HuH-7.5 (cell line): ENCODE data around the gene AP2A2.
"Not testable (repeated sequence)": the region's sequence is repeated elsewhere in the genome, so short reads cannot be mapped to it uniquely, and the experiment has no call there.

ENCODE experiments used
- DNase-seq: peaks from one replicate; pipeline ENCODE4 v3.0.0; 2011; ENCODE audit warnings: low spot score

Gene AP2A2

DNA sequence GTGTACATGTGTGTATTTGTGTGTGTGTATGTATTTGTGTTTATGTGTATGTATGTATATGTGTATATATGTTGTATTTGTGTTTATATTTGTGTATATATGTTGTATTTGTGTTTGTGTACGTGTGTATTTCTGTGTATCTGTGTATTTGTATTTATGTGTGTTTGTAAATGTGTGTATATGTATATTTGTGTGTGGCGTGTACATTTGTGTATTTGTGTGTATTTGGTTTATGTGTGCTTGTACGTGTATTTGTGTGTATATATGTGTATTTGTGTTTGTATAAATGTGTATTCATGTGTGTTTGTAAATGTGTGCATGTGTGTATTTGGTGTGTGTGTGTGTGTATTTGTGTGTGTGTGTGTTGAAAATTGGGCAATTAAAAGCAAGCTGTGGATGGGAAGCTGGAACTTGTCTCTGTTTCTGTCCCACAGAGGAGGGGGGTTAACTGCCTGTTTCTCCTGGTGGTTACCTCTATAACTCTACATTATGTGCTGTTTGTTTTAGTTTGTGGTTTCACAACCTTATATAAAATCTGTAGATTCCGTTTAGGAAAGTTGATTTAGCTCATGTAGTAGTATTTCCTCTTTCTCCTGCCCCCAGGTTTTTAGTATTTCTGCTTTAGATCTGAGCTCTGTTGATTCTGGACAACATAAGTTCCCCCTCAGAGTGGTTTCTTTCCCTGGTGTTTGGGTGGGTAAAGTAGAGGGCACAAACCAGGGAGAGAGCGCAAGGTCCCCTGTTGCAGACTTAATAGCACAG is 28.9 kb downstream of the AP2A2 start:
- no peak for DNase-seq

DNA sequence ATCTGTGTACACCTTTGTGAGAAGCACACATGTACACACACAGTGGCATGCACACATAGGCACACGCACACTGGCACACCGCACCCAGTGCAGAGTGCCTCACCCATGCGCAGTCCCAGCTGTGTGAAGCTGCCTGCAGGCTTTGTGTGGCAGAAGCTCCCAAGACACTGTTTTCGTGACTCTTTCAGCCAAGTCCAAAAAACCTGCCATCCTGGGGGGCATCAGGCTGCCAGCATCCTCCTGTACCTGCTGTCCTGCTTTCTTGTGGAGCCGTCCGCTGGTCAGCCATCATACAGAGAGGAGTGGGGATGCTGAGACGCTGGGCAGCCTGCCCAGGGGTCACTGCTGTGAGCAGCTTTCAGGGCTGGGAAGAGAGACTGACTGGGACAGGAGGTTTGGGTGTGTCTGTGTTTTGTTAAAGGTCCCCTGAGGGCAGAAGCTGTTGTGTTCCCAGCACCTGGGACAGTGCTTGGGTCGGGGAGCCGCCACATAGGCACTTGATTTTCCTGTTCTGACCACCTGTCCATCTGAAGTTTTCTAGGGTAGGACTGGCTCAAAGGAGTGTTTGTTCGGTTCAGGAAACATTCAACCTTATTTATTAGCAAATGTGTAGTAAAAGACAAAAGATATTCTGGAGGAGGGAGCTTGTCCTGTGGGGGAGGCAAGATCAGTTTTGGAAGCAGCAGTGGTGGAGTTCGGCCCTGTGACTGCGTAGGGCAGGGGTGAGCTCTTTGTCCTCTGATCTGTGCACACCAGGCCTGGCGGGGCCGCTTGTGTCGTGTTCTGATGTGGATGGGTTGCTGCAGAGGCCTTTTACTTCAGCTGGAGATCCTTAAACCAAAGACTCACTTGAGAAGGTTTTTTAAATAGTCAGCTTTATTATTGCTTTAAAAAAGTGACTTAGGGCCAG is 29.7 kb downstream of the AP2A2 start:
- no peak for DNase-seq

DNA sequence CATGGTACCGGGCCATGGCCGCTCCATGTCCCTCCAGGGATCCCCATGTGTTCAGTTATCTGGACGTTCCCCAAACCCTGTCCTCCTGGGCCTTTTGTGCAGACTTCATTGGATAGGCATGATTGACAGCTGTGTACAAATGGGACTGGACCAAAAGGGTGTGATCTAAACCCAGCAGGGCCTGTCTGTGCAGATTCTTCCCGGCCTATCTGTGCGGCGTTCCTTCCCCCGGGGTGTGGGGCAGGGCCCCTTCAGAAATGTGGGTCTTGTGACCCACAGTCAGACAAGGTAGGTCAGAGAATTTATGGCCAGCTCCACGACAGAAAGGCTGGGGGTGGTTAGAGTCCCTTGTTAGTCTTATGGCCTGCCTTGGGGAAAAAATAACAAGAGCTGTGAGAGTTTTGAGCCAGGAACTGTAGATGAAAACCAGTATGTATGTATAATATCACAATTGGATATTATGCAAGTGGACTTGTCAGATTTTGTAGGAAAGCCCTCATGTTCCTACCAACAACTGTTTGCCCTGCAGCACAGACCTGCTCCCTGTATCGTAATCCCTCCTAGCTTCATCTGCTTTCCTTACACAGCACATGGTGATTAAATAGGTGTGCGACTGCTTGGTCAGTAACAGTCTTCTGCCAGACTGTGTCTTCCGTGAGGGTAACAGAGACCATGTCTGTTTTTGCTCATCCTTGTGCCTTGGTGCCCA is 31.7 kb downstream of the AP2A2 start:
- DNase-seq: no peak

- DNase-seq: no peak
Observed at GRCh38 chr11:958101-958500, 32.4 kb downstream of the AP2A2 start.

GRCh38 chr11:959027-959426 is 33.4 kb downstream of the AP2A2 start:
- no peak for DNase-seq

- DNase-seq: no peak
Observed at GRCh38 chr11:959608-960007, 33.9 kb downstream of the AP2A2 start.

- not testable (repeated sequence) for DNase-seq
Observed at GRCh38 chr11:961310-961920, 35.7 kb downstream of the AP2A2 start.

DNA sequence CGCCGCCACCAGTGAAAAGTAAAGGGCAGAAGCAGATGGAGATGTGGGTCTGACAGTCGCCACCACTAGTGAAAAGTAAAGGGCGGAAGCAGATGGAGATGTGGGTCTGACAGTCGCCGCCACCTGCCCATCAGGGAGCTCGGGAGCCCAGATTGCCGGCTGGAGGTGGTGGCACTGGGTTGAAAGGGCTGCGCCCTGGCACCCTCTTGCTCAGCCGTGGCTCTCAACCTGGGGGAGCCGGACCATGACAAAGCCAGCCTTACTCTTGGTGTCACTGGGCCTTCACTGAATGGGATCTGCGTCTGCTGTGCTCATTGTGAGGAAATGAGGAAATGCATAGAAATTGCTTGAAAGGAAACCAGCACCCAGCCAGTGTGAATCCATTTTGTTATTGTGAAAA is 36.3 kb downstream of the AP2A2 start:
- DNase-seq: no peak

- no peak for DNase-seq
Observed at GRCh38 chr11:962688-963087, 37.0 kb downstream of the AP2A2 start.

DNA sequence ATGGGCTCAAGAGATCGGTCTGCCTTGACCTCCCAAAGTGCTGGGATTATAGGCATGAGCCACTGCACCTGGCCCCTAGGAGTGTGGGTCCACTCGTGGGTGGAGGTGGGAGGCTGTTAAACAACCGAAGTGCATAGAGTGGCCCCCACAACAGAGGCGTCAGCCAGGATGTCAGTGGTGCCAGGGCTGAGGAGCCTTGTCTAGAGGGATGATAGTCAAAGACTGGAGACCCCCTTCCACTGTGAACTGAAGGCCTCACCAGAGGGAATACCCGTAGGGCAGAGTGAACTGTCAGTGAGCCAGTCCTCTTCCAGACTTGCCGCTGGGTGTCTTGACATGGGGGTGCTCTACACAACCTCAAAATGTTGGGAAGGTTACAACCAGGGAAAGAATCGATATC is 38.2 kb downstream of the AP2A2 start:
- DNase-seq: no peak

GRCh38 chr11:965206-965775 is 39.6 kb downstream of the AP2A2 start:
- no peak for DNase-seq

DNA sequence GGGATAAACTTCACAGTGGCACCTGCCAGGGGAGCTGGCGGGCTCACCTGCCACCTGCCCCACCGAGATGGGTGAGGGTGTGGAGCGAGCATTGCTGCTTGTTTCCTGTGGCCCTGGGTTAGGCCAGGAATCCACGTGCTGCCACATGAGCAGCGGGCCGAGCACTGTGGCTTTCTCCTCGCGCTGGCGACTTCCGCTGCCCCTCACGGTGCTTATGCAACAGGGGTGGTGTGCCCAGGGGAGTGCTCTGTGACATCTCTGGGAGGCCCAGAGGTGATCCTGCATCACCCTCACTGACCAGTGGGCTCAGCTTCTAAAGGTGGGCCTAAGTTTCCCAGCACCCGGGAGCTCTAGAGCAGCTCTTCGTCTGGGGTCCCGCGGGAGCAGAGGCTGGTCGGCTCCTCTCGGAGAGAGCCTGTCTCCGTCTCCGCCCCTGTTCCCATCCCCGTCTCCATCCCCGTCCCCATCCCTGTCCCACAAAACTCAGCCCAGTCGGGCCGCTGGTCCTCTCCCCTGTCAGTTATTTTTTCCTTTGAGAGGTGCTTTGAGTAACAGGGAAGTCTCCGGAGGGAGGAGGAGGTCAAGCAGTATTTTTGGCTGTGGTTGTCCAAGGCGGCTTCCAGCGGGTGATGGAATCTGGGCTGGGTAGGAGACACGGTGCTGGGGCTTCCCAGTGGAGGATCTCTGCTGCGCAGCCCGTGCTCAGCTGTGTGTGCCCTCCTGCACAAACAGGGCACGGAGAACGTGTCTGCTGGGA is 42.5 kb downstream of the AP2A2 start:
- no peak for DNase-seq

DNA sequence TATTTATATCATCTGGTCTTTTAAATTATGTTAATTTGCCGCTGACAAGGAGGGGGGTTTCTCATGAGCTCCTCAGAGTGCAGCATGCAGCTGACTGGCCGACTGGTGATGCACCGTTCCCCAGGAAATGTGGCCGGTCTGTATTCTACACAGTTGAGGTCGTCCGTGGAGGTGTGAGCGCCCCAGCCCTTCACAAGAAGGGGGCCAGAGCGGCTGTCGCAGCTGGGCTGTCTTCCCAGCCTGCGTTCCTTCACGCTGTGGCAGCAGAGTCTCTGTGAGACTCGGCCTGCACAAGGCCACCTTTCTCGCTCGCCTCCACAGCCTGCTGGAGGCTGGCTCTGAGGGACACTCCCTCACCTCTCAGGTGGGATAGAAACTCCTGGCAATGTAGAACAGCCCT is 43.2 kb downstream of the AP2A2 start:
- DNase-seq: no peak

DNA sequence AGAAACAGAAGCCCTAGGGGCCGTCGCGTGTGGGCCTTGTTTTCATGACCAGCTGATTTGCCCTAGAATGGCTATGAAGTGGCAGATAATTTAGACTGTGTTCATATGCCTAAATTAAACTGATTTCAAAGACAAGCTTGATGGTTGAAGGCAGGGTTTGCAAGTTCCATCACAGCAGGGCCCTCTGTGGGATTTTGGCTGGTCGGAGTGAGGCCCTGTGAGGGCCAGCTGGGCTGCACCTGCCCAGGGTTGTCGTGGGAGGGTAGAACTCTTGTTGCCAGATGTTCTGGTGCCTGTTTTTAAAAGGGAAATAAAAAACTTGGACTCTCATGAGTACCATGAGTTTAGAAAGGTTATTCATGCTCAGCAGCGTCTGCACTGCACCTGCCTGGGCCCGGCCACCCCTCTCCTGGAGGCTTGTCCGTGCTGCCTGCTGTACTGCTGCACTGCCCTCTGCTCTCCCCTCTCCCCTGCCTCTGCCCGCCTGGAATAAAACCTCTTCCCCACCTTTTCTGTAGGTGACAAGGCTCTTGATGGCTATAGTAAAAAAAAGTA is 44.1 kb downstream of the AP2A2 start:
- DNase-seq: peak; percentile 1

DNA sequence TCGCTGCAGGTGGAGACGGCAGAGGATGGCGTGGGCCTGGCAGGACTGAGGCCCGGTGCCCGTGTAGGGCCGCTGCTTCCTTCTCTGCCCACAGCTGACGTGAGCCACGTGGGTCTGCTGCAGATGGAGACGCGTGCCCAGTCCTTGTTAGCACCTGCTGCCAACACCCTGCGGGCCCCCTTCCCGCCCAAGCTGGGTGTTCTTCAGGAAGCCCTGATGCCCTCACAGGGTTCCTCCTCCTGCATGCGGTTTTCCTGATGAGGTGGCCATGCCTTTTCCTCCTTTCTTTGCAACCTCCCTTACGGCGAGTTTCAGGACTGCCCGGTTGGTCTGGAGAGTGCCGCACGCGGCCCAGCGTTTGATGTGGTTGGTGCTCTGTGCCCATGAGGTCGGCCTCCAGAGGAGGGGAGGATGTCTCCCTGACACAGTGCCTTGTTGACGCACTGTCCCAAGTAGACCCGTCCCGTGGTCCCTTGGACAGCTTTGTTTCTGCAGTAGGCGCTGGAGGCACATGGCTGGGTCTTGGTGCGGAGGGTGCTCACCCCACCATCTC is 44.7 kb downstream of the AP2A2 start:
- no peak for DNase-seq

- DNase-seq: peak; percentile 4
Observed at GRCh38 chr11:971092-971690, 45.5 kb downstream of the AP2A2 start.

GRCh38 chr11:971731-972365 is 46.2 kb downstream of the AP2A2 start:
- peak; percentile 1 for DNase-seq

GRCh38 chr11:972523-973211 is 47.0 kb downstream of the AP2A2 start:
- no peak for DNase-seq

DNA sequence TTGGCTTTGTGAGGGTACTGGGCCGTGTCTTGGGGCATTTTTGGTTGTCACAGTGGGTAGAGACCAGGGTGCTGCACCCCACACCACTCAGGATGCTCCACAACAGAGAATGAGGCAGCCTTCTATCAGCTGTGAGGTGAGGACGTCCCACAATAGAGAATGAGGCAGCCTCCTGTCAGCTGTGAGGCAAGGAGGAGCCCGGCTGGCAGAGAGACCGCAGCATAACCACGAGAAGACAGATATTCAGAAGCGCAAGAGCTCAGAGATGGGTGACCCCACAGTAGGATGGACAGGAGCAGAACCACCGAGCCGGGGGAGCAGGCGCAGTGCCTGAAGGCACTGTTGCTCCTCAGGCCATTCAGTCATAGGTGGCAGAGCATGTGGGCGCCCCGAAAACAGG is 47.6 kb downstream of the AP2A2 start:
- DNase-seq: no peak
